ENCODE data around the gene GPR150.
"Not testable (repeated sequence)": the region's sequence is repeated elsewhere in the genome, so short reads cannot be mapped to it uniquely, and the experiment has no call there.

Gene GPR150

GRCh38 chr5:95624368-95624767 lies 4.5 kb downstream of the GPR150 start:
- DNase-seq (ENCODE audit: low read depth): no peak

GRCh38 chr5:95626701-95627100 lies 6.8 kb downstream of the GPR150 start:
- no peak for DNase-seq (ENCODE audit: low read depth)

- DNase-seq (ENCODE audit: low read depth): no peak
These were observed 8.3 kb downstream of the GPR150 start for GRCh38 chr5:95627971-95628810.

GRCh38 chr5:95628933-95629332 lies 9.0 kb downstream of the GPR150 start:
- no peak for DNase-seq (ENCODE audit: low read depth)

- no peak for DNase-seq (ENCODE audit: low read depth)
These were observed 10.6 kb downstream of the GPR150 start for GRCh38 chr5:95630394-95630917.

GRCh38 chr5:95631255-95631958 lies 11.5 kb downstream of the GPR150 start:
- DNase-seq (ENCODE audit: low read depth): no peak

GRCh38 chr5:95631991-95632675 lies 12.2 kb downstream of the GPR150 start:
- peak; percentile 47 for DNase-seq (ENCODE audit: low read depth)

- not testable (repeated sequence) for DNase-seq (ENCODE audit: low read depth)
These were observed 13.1 kb downstream of the GPR150 start for GRCh38 chr5:95632942-95633341.

GRCh38 chr5:95633671-95634070 lies 13.8 kb downstream of the GPR150 start:
- no peak for DNase-seq (ENCODE audit: low read depth)

GRCh38 chr5:95634081-95634480 lies 14.2 kb downstream of the GPR150 start:
- DNase-seq (ENCODE audit: low read depth): no peak

- no peak for DNase-seq (ENCODE audit: low read depth)
These were observed 18.7 kb downstream of the GPR150 start for GRCh38 chr5:95638632-95639031.

GRCh38 chr5:95641741-95642220 lies 21.9 kb downstream of the GPR150 start:
- no peak for DNase-seq (ENCODE audit: low read depth)

- DNase-seq (ENCODE audit: low read depth): no peak
These were observed 23.3 kb downstream of the GPR150 start for GRCh38 chr5:95643152-95643551.

GRCh38 chr5:95644351-95645042 lies 24.6 kb downstream of the GPR150 start:
- no peak for DNase-seq (ENCODE audit: low read depth)

- not testable (repeated sequence) for DNase-seq (ENCODE audit: low read depth)
These were observed 26.3 kb downstream of the GPR150 start for GRCh38 chr5:95646226-95646568.

GRCh38 chr5:95646569-95647431 lies 26.9 kb downstream of the GPR150 start, which contains the start of gene RFESD:
Gene RFESD, plus strand, starts transcription at chr5:95646777. Its CDS starts 5,495 bp downstream, at chr5:95652272.
- peak; percentile 91 for DNase-seq (ENCODE audit: low read depth)

GRCh38 chr5:95647886-95648860 lies 28.3 kb downstream of the GPR150 start:
- no peak for DNase-seq (ENCODE audit: low read depth)

- no peak for DNase-seq (ENCODE audit: low read depth)
These were observed 29.4 kb downstream of the GPR150 start for GRCh38 chr5:95649274-95649673.

- no peak for DNase-seq (ENCODE audit: low read depth)
These were observed 30.1 kb downstream of the GPR150 start for GRCh38 chr5:95649842-95650620.

Measured in stimulated activated CD8-positive, alpha-beta memory T cell treated with anti-CD3 and anti-CD28 coated beads, Interleukin-12 subunit alpha, Interleukin-12 subunit beta, amount 100 ng/mL, for 4 hours (primary cell).